GM21737 (cell line): ENCODE data around the gene RABEP1.
"Not testable (repeated sequence)": the region's sequence is repeated elsewhere in the genome, so short reads cannot be mapped to it uniquely, and the experiment has no call there.

Experiments
- ATAC-seq: cut with Tn5 transposase; IDR thresholded peaks from one replicate; pipeline ENCODE4 v1.9.1; 2021; ENCODE audit warnings: mild to moderate bottlenecking, moderate library complexity; ENCODE audit not compliant: unreplicated experiment

The RABEP1 gene

GRCh38 chr17:5281814-5282641 lies at the start of gene RABEP1:
Gene RABEP1, plus strand, starts transcription at chr17:5282284. Its CDS starts 203 bp downstream, at chr17:5282487.
- peak; percentile 73 for ATAC-seq

GRCh38 chr17:5233492-5233891 lies 48.6 kb upstream of the RABEP1 start:
- not testable (repeated sequence) for ATAC-seq

- peak; percentile 47 for ATAC-seq
These were observed 47.2 kb upstream of the RABEP1 start, which contains the start of gene SCIMP for GRCh38 chr17:5234645-5235576. Gene SCIMP, minus strand, starts transcription at chr17:5234860. Its CDS starts 105 bp downstream, at chr17:5234755.

DNA sequence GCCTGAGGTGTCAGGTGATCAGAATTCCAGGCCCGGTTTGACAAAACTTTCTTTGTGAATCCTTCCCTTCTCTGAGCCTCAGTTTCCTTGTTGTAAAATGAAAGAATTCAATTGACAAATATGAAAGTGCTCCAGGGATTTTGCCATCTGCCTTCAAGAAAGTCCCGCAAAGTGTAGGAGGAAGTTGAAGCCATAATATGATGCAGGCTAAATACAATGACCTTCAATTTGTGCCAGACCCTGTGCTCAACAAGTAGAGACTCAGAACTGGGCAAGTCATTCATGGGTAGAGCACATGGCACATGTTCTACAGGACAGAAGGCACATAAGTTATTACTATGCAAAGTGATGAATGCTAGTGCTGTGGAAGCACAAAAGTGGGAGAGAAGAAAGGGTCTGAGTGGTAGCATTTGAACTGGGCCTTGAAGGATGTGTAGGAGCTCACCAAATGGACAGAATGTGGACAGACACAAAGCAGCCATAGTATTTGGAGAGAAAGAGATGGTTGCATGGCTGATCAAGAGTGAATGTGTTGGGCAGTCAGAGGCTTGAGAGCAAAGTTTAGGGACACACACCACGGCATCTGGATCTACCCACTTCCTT lies 45.0 kb upstream of the RABEP1 start:
- ATAC-seq: no peak

GRCh38 chr17:5237541-5238016 lies 44.5 kb upstream of the RABEP1 start:
- ATAC-seq: peak; percentile 44

DNA sequence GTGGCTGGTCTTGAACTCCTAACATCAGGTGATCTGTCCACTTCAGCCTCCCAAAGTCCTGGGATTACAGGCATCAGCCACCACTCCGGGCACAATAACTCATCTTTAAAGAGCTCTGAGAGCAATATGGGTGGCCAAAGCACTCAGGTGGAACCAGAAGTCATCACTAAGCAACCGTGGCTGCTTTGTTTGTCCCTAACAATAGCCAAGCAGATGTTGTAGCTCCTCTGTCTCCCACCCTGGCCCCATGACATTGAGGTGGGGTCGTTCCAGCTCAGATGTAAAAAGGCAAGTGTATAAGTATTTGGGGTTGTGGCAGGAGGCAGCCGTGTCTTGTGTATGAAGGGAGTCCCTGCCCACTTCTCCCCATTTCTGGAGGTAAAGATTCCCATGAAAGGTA lies 43.8 kb upstream of the RABEP1 start:
- ATAC-seq: no peak

DNA sequence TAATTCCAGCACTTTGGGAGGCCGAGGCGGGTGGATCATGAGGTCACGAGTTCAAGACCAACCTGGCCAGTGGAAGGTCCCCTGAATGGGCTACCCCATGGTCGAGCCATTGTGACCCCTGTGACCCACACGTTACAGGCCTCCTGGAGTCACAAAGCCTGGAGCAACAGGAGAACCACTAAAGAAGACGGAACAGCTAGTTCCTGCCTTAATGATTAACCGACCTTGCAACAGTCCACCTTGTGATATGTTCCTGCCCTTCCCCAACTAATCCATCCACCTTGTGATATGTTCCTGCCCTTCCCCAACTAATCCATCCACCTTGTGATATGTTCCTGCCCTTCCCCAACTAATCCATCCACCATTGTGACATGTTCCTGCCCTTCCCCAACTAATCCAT lies 42.3 kb upstream of the RABEP1 start:
- ATAC-seq: not testable (repeated sequence)

DNA sequence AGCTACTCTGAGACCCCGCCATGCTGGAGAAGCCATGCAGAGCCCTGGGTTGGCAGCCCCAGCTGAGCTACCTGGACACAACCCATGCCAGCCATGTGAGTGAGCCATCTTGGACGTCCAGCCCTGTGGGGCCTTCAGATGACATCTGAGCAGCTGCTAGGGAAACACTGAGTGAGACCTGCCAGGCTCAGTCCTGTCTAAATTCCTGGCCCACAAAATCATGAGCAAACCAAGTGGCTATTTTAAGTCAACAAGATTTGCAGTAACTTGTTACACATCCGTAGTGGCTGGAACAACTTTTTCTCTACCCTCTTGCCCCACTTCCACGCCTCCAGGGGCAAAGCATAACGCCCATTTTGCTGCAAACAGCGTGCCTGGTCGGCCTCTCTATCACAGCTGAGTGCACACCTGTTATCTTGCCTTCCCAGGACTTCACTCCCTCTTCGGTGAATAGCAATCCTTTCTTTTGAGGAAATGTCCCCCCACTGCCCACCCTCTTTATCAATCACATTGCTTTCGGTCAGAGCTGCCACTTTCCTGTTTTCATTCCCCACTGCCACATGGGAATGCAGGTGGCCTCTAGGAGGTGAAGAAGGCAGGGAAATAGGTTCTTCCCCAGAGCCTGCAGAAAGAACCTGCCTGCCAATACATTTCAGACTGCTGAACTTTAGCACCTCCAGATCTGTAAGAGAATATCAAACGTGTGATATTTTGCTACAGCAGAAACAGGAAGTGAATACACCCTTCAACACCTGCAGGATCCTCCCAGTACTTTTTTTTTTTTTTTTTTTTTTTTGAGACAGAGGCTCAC lies 40.0 kb upstream of the RABEP1 start:
- peak; percentile 48 for ATAC-seq

DNA sequence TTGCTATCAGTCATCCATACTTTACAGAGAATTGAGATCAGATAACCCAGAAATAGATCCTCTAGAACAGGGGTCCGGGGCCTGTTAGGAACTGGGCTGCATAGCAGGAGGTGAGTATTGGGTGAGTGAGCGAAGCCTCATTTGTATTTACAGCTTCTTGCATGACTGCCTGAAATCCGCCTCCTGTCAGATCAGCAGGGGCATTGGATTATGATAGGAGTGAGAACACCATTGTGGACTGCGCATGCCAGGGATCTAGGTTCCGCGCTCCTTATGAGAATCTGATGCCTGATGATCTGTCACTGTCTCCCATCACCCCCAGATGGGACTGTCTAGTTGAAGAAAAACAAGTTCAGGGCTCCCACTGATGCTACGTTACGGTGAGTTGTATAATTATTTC lies 34.5 kb upstream of the RABEP1 start:
- no peak for ATAC-seq

DNA sequence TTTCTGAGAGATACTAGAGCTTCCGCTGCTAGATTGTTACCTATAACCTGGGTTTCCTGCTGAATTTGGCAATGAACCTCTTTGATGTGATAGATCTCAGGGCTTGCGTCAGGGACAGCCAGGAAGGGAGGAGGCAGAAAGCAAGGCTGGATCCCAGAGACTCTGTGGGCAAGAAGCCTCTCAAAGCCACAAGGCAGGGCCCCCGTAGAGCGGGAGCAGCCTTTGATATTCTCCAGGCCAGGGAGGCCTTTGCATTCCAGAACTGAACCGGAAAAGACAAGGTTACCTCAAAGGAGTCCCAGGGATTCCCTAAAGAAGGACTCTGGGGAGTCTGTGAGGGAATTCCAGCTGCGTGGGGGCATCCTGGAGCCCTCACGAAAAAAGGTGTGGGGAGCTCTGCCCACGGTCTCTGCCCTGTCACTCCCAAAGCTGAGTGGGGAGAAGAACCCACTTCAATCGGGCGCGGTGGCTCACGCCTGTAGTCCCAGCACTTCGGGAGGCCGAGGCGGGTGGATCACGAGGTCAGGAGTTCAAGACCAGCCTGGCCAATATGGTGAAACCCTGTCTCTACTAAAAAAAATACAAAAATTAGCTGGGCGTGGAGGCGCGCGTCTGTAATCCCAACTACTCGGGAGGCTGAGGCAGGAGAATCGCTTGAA lies 33.1 kb upstream of the RABEP1 start:
- ATAC-seq: no peak

DNA sequence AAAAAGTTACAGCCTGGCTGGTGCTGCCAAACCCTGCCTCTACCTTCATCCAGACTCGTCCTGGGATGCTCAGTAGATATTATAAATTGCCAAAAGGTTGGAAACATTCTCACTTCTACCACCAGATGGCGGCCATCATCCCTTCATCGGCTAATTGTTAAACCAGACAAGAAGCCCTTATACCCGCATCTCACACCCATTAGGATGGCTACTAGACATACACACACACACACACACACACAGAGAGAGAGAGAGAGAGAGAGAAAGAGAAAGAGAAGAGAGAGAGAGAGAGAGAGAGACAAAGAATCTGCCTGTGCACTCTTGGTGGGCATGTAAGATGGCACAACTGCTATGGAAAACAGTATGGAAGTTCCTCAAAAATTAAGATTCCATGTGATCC lies 32.5 kb upstream of the RABEP1 start:
- ATAC-seq: no peak

GRCh38 chr17:5254414-5254813 lies 27.7 kb upstream of the RABEP1 start:
- ATAC-seq: no peak

- ATAC-seq: no peak
These were observed 27.1 kb upstream of the RABEP1 start for GRCh38 chr17:5254903-5255521.

- no peak for ATAC-seq
These were observed 25.0 kb upstream of the RABEP1 start for GRCh38 chr17:5257124-5257523.

- ATAC-seq: no peak
These were observed 21.5 kb upstream of the RABEP1 start for GRCh38 chr17:5260542-5260941.

GRCh38 chr17:5262416-5262991 lies 19.6 kb upstream of the RABEP1 start:
- no peak for ATAC-seq

DNA sequence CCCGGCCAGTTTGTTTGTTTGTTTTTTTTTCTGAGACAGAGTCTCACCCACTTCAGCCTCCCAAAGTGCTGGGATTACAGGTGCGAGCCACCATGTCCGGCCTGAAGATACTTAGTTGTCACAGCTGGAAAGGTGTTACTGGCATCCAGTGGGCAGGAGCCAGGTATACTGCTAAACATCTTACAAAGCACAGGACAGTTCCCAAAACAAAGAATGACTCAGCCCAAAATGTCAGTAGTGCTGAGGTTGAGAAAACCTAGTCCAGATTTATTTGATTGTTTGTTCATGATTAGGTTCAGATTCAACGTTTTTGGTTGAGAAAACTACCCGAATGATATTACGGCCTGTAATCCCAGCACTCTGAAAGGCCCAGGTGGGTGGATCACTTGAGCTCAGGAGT lies 18.6 kb upstream of the RABEP1 start:
- no peak for ATAC-seq

DNA sequence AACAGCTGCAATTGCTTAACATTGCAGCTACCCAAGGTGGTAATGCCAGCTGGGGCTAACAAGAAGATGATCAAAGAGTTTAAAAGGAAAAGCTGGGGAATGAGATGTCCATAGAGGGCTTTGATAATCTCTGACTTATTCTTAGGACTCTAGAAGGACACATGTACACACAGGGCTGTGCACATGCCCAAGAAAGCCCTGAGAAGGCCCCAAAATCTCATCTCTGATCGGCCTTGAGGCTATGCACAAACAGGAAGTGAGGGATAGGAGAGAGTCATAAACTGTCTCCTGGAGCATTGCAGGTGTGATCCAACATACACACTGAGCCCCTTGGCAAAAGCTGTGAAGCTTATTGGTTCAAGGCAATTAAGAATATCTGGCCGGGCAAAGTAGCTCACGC lies 17.2 kb upstream of the RABEP1 start:
- no peak for ATAC-seq
